Hepatocyte (in vitro differentiated cells): ENCODE measurements around the gene HOXC11. TPM values are rescaled to one million over a fixed set of nuclear protein-coding genes. Genes with fewer than 3 reads are reported as not detected.
A peak's percentile ranks its signal among the peaks of the same experiment; 100 is the strongest.

Experiments
- DNase-seq: peaks from one replicate; pipeline ENCODE4 v3.0.0-alpha.2; 2016; ENCODE audit warnings: low spot score
- H2AFZ ChIP-seq: fragments of 200-600 bp; sonication (generic); 2 replicates; pipeline ENCODE4 v1.6.0; 2016; ENCODE audit warnings: antibody characterized with exemption, mild to moderate bottlenecking
- H3K27ac ChIP-seq: fragments of 200-600 bp; sonication (generic); 2 replicates; pipeline ENCODE4 v1.5.1; 2016; ENCODE audit warnings: mild to moderate bottlenecking
- H3K27me3 ChIP-seq: fragments of 200-600 bp; sonication (generic); 2 replicates; pipeline ENCODE4 v1.6.1; 2016
- H3K36me3 ChIP-seq: fragments of 200-600 bp; sonication (generic); replicated peaks from 2 replicates; pipeline ENCODE4 v1.5.1; 2016; ENCODE audit warnings: low read depth; ENCODE audit not compliant: insufficient read depth
- H3K4me1 ChIP-seq: fragments of 200-600 bp; sonication (generic); 2 replicates; pipeline ENCODE4 v1.5.1; 2016; ENCODE audit warnings: mild to moderate bottlenecking, moderate library complexity; ENCODE audit not compliant: insufficient read depth
- H3K4me2 ChIP-seq: fragments of 200-600 bp; sonication (generic); 2 replicates; pipeline ENCODE4 v1.6.0; 2016
- H3K4me3 ChIP-seq: fragments of 200-600 bp; sonication (generic); 2 replicates; pipeline ENCODE4 v1.5.1; 2016; ENCODE audit warnings: mild to moderate bottlenecking
- H3K79me2 ChIP-seq: fragments of 200-600 bp; sonication (generic); 2 replicates; pipeline ENCODE4 v1.6.0; 2017; ENCODE audit warnings: mild to moderate bottlenecking
- H3K9me2 ChIP-seq: fragments of 200-600 bp; sonication (generic); replicated peaks from 2 replicates; pipeline ENCODE4 v1.6.0; 2017; ENCODE audit warnings: mild to moderate bottlenecking; ENCODE audit not compliant: insufficient read depth
- H3K9me3 ChIP-seq: fragments of 200-600 bp; sonication (generic); 2 replicates; pipeline ENCODE4 v1.5.1; 2016; ENCODE audit warnings: low read depth, mild to moderate bottlenecking
- H4K20me1 ChIP-seq: fragments of 200-600 bp; sonication (generic); 2 replicates; pipeline ENCODE4 v1.6.0; 2016; ENCODE audit warnings: mild to moderate bottlenecking; ENCODE audit not compliant: insufficient read depth, poor library complexity, severe bottlenecking
- EZH2 ChIP-seq: fragments of 200-600 bp; sonication (generic); IDR thresholded peaks from 2 replicates; pipeline ENCODE4 v1.6.1; 2016; ENCODE audit warnings: antibody characterized with exemption, mild to moderate bottlenecking, borderline replicate concordance
- EZH2phosphoT487 ChIP-seq: fragments of 200-600 bp; sonication (generic); IDR thresholded peaks from one replicate; pipeline ENCODE4 v1.6.1; 2018; ENCODE audit warnings: antibody characterized with exemption, mild to moderate bottlenecking, low read depth, moderate library complexity; ENCODE audit not compliant: unreplicated experiment, severe bottlenecking
- WGBS: methylation state at CpG from one replicate; pipeline ENCODE4 v1.1.6; 2016; ENCODE audit warnings: low lambda C conversion rate; ENCODE audit errors: missing lambda C conversion rate; 5-methylcytosine and 5-hydroxymethylcytosine counted together
- polyA plus RNA-seq: library from polyadenylated mRNA; unstranded; fragments of >200 nt; fragmentation: Nextera tagmentation; extraction: Ambion mirVana; gene quantifications from 2 replicates; pipeline ENCODE4 v1.2.1, GENCODE V29; 2016
- total RNA-seq: library from RNA; depleted of rRNA; stranded (reverse); fragments of >200 nt; gene quantifications from 2 replicates; pipeline ENCODE4 v1.2.3, GENCODE V29; 2014
- TF ChIP-seq, protein P1 (sequence below): fragments of 200-600 bp; sonication (generic); IDR thresholded peaks from 2 replicates; pipeline ENCODE4 v1.5.1; 2016; ENCODE audit warnings: antibody characterized with exemption, mild to moderate bottlenecking; ENCODE audit not compliant: poor library complexity

The HOXC11 gene
- total and polyA plus RNA-seq, 2 experiments from 2014 or later = 0.63 to 1.3 TPM

DNA sequence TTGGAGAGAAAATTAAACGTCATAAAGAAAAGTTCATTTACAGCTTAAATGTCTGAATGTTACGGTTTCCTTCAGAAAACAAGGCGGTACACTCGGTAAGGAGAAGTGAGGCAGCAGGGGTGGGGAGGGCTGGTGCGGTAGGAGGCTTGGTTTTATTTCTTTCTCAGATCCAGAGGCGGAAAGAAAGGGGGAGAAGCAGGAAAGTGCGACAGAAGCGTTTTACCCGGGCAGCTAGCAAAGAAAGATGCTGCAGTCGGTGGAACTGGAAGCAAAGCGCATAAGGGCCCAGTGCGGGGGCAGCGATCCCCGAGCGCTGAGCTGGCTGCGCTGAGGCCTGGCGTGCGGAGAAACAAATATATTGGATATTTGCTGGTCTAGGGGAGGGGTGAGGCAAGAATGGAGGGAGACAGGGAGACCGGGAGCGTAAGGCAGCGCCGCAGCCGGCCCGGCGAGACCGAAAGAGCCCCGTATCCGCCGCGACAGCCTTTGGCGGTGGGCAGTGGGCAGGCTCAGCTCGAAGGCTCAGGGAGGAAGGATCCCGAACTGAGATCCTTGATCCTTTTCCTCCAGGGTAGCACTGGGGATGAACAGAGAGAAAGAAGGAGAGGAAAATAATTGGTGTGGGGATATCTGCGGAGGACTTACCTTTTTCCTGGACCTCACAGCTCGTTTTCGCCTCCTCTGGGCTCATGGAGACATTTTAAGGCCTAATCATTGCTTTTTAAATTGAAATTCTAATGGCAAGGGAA, 6.4 kb upstream of the HOXC11 start:
- peak overlapping the region; percentile 69 for H3K4me2 ChIP-seq
- no peak overlapping the region for H3K4me3 ChIP-seq
- H3K79me2 ChIP-seq = no peaks in the 10 kb centered on the region
- H4K20me1 ChIP-seq = no peaks in the 10 kb centered on the region
- H3K9me3 ChIP-seq = no peaks in the 10 kb centered on the region
- TF ChIP-seq, protein P1, sequence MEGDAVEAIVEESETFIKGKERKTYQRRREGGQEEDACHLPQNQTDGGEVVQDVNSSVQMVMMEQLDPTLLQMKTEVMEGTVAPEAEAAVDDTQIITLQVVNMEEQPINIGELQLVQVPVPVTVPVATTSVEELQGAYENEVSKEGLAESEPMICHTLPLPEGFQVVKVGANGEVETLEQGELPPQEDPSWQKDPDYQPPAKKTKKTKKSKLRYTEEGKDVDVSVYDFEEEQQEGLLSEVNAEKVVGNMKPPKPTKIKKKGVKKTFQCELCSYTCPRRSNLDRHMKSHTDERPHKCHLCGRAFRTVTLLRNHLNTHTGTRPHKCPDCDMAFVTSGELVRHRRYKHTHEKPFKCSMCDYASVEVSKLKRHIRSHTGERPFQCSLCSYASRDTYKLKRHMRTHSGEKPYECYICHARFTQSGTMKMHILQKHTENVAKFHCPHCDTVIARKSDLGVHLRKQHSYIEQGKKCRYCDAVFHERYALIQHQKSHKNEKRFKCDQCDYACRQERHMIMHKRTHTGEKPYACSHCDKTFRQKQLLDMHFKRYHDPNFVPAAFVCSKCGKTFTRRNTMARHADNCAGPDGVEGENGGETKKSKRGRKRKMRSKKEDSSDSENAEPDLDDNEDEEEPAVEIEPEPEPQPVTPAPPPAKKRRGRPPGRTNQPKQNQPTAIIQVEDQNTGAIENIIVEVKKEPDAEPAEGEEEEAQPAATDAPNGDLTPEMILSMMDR = no peak
- TF ChIP-seq EZH2 = peak; percentile 99
- TF ChIP-seq EZH2phosphoT487 = peak; percentile 64
- 9% methylated on average over 36 of the region's 36 CpGs for WGBS
- H2AFZ ChIP-seq = peak overlapping the region; percentile 38
- DNase-seq = no peak
- no peaks in the 10 kb centered on the region for H3K9me2 ChIP-seq
- H3K36me3 ChIP-seq = no peaks in the 10 kb centered on the region
- peaks cover 100% of the 10 kb centered on the region for H3K27me3 ChIP-seq
- H3K4me1 ChIP-seq = no peaks in the 10 kb centered on the region
- H3K27ac ChIP-seq = peak overlapping the region; percentile 63

DNA sequence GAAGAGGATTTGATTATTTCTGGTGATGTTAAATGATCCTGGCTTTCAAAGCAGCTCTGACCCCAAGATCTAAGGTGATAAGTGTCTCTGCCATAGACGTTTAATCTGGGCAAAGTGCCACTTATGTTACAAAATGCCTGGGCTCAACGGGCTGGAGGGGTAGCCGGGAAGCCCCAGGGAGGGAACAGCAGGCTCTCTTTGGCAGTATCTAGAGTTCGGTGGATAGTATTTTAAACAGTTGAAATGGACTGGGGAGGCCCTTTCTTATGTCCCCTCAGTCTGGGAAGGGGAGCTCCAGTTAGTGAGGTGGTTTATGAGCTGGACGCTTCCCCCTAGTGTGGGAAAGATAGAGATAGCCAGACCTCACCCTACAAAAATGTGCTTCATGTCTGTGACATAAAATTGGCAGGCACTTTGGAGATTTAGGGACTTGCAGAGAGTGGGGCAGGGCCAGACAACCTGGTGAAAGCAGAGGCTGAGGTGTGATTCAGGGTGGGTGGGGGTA, 5.5 kb upstream of the HOXC11 start:
- no peak overlapping the region for H2AFZ ChIP-seq
- H3K4me3 ChIP-seq = no peak overlapping the region
- H3K4me2 ChIP-seq = peak overlapping the region; percentile 69
- TF ChIP-seq EZH2phosphoT487 = no peak
- TF ChIP-seq, protein P1 = no peak
- no peak for TF ChIP-seq EZH2
- DNase-seq = no peak
- H3K4me1 ChIP-seq = no peaks in the 10 kb centered on the region
- no peaks in the 10 kb centered on the region for H3K36me3 ChIP-seq
- 29% methylated on average over 5 of the region's 5 CpGs for WGBS
- H4K20me1 ChIP-seq = no peaks in the 10 kb centered on the region
- peaks cover 100% of the 10 kb centered on the region for H3K27me3 ChIP-seq
- no peaks in the 10 kb centered on the region for H3K9me3 ChIP-seq
- H3K79me2 ChIP-seq = no peaks in the 10 kb centered on the region
- H3K27ac ChIP-seq = peak overlapping the region; percentile 63
- H3K9me2 ChIP-seq = no peaks in the 10 kb centered on the region

DNA sequence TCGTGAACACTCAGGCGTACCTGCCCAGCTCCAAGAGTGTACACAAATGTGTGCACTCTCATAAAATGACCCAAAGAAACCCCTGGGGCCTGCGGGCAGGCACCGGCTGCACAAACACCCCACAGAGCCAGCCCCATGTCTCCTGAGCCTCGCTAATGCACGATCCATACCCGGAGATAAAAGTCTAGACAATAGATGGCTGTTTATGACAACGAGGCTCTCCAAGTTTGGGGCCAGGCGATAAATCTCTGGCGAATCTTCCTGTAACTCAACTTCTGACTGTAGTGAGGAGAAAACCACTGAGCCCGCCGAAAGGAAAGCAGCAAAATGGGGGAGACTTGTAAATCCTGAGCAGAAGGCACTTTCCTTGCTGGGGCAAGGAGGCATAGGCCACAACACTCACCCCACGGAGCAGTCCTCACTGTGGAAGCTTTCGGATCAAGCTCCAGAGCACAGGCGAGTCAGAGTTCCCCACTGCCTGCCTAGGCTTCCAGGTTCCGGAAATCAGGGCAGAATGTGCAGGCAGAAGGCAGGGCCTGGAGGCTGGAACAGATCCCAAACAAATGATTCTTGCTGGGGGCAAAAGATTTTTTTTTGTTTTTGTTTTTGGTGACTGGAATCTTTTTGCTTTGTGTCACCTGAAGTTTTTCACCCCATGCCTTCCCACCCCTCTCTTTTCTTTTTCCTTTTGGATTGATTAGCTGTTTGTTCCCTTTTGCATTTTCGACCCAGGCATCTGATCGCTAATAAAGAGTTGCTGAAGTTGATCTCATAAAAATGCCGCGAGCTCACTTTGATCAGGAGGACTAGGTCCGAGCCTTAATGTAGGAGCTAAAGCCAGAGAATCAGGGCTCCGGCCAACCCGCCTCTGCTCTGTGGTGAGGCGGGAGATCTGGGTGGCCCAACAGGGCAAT, 4.5 kb upstream of the HOXC11 start:
- H3K9me3 ChIP-seq = no peaks in the 10 kb centered on the region
- 27% methylated on average over 24 of the region's 24 CpGs for WGBS
- peak overlapping the region; percentile 63 for H3K27ac ChIP-seq
- H2AFZ ChIP-seq = no peak overlapping the region
- no peaks in the 10 kb centered on the region for H3K79me2 ChIP-seq
- no peak for DNase-seq
- H3K9me2 ChIP-seq = no peaks in the 10 kb centered on the region
- H3K4me3 ChIP-seq = no peak overlapping the region
- no peaks in the 10 kb centered on the region for H3K36me3 ChIP-seq
- TF ChIP-seq, protein P1 = no peak
- TF ChIP-seq EZH2 (no peak), EZH2phosphoT487 (no peak)
- no peaks in the 10 kb centered on the region for H3K4me1 ChIP-seq
- H4K20me1 ChIP-seq = no peaks in the 10 kb centered on the region
- H3K4me2 ChIP-seq = peak overlapping the region; percentile 69
- H3K27me3 ChIP-seq = peaks cover 100% of the 10 kb centered on the region
